Astrocyte (in vitro differentiated cells and primary cell): ENCODE data around the gene UBAC2. TPM values are rescaled to one million over a fixed set of nuclear protein-coding genes. Genes with fewer than 3 reads are reported as not detected.
A peak's percentile ranks its signal among the peaks of the same experiment; 100 is the strongest.

Source experiments
- DNase-seq: peaks from one replicate; pipeline ENCODE4 v3.0.0-alpha.2; 2010; ENCODE audit warnings: low read depth
- FAIRE-seq: peaks from 2 replicates; lab custom pipeline; 2011; peaks lifted over from hg19 to GRCh38; lab: Jason Lieb, UNC
- H2AFZ ChIP-seq: 2 replicates; pipeline ENCODE4 v1.6.0; 2012; ENCODE audit warnings: low read depth, low read length, inconsistent platforms
- H3K27ac ChIP-seq: 2 replicates; pipeline ENCODE4 v1.5.1; 2011; ENCODE audit warnings: low read depth, low read length, inconsistent platforms
- H3K27me3 ChIP-seq: 2 replicates; pipeline ENCODE4 v1.6.0; 2011; ENCODE audit warnings: low read length, inconsistent platforms; ENCODE audit not compliant: insufficient read depth
- H3K36me3 ChIP-seq: 2 replicates; pipeline ENCODE4 v1.5.1; 2011; ENCODE audit warnings: low read length, inconsistent platforms; ENCODE audit not compliant: insufficient read depth
- H3K4me1 ChIP-seq: 2 replicates; pipeline ENCODE4 v1.5.1; 2011; ENCODE audit warnings: low read length, inconsistent platforms; ENCODE audit not compliant: insufficient read depth
- H3K4me2 ChIP-seq: 2 replicates; pipeline ENCODE4 v1.6.0; 2012; ENCODE audit warnings: low read length, inconsistent platforms
- H3K4me3 ChIP-seq: 2 replicates; pipeline ENCODE4 v1.5.1; 2011; ENCODE audit warnings: low read depth, mild to moderate bottlenecking, low read length, inconsistent platforms; ENCODE audit not compliant: insufficient read depth
- H3K79me2 ChIP-seq: 2 replicates; pipeline ENCODE4 v1.6.0; 2012; ENCODE audit warnings: mild to moderate bottlenecking, low read length, inconsistent platforms; ENCODE audit not compliant: insufficient read depth
- H3K9ac ChIP-seq: 2 replicates; pipeline ENCODE4 v1.6.0; 2012; ENCODE audit warnings: mild to moderate bottlenecking, low read length, inconsistent platforms
- H3K9me3 ChIP-seq: 2 replicates; pipeline ENCODE4 v1.5.1; 2012; ENCODE audit warnings: low read depth, mild to moderate bottlenecking, low read length, inconsistent platforms; ENCODE audit not compliant: insufficient read depth
- H4K20me1 ChIP-seq: 2 replicates; pipeline ENCODE4 v1.6.0; 2012; ENCODE audit warnings: low read length, inconsistent platforms; ENCODE audit not compliant: insufficient read depth
- H3K27ac Mint-ChIP-seq: one replicate; pipeline ENCODE4 v1.8.0; 2021; ENCODE audit warnings: mild to moderate bottlenecking, mixed read lengths; ENCODE audit not compliant: unreplicated experiment
- H3K27me3 Mint-ChIP-seq: one replicate; pipeline ENCODE4 v1.8.0; 2021; ENCODE audit warnings: low read depth, mixed read lengths; ENCODE audit not compliant: unreplicated experiment
- H3K36me3 Mint-ChIP-seq: one replicate; pipeline ENCODE4 v1.8.0; 2021; ENCODE audit warnings: low read depth, mixed read lengths; ENCODE audit not compliant: unreplicated experiment
- H3K4me1 Mint-ChIP-seq: one replicate; pipeline ENCODE4 v1.8.0; 2021; ENCODE audit warnings: low read depth, mixed read lengths; ENCODE audit not compliant: unreplicated experiment
- H3K4me3 Mint-ChIP-seq: one replicate; pipeline ENCODE4 v1.8.0; 2021; ENCODE audit warnings: mild to moderate bottlenecking, moderate library complexity, mixed read lengths; ENCODE audit not compliant: unreplicated experiment
- H3K9me3 Mint-ChIP-seq: one replicate; pipeline ENCODE4 v1.8.0; 2021; ENCODE audit warnings: mild to moderate bottlenecking, mixed read lengths; ENCODE audit not compliant: unreplicated experiment
- CTCF ChIP-seq: IDR thresholded peaks from 2 replicates; pipeline ENCODE4 v1.5.1; 2011; ENCODE audit warnings: low read depth, mild to moderate bottlenecking, inconsistent platforms, low read length, moderate library complexity; ENCODE audit not compliant: insufficient read depth
- EZH2 ChIP-seq: IDR thresholded peaks from 2 replicates; pipeline ENCODE4 v1.6.1; 2012; ENCODE audit warnings: mild to moderate bottlenecking, low read length, inconsistent platforms; ENCODE audit not compliant: insufficient read depth
- total RNA-seq: library from RNA; stranded (reverse); gene quantifications from 2 replicates; pipeline ENCODE4 v1.2.1, GENCODE V29; 2021

The UBAC2 gene
- total RNA-seq, 1 donor from 2014 or later, result 61.0 TPM

GRCh38 chr13:99356012-99356261 lies 155.3 kb downstream of the UBAC2 start:
- H3K27me3 Mint-ChIP-seq, result no peaks in the 10 kb centered on the region
- peak overlapping the region; percentile 86 for H3K27ac Mint-ChIP-seq
- Histone ChIP-seq H3K27me3 (no peaks in the 10 kb centered on the region), H3K4me2 (peak overlapping the region; percentile 78), H3K9ac (peak overlapping the region; percentile 72), H3K36me3 (peaks cover 3% of the 10 kb centered on the region), H3K9me3 (no peaks in the 10 kb centered on the region), H3K4me3 (peak overlapping the region; percentile 25), H3K27ac (peak overlapping the region; percentile 79), H3K79me2 (no peaks in the 10 kb centered on the region), H4K20me1 (peaks cover 39% of the 10 kb centered on the region), H3K4me1 (peaks cover 34% of the 10 kb centered on the region), H2AFZ (no peak overlapping the region)
- TF ChIP-seq CTCF (no peak), EZH2 (no peak)
- no peak overlapping the region for H3K4me3 Mint-ChIP-seq
- H3K36me3 Mint-ChIP-seq, result peaks cover 25% of the 10 kb centered on the region
- H3K4me1 Mint-ChIP-seq, result peaks cover 41% of the 10 kb centered on the region
- no peak for DNase-seq
- H3K9me3 Mint-ChIP-seq, result peaks cover 3% of the 10 kb centered on the region
- FAIRE-seq, result no peak

- H3K27ac ChIP-seq, result peak overlapping the region; percentile 79
- no peaks in the 10 kb centered on the region for H3K79me2 ChIP-seq
- H3K4me3 ChIP-seq, result peak overlapping the region; percentile 25
Measured at GRCh38 chr13:99356262-99357091, 155.8 kb downstream of the UBAC2 start.

More at GRCh38 chr13:99356262-99357091, 155.8 kb downstream of the UBAC2 start:
- Mint-ChIP-seq H3K27ac (peak overlapping the region; percentile 86), H3K4me1 (peaks cover 41% of the 10 kb centered on the region), H3K4me3 (peak overlapping the region; percentile 37), H3K36me3 (peaks cover 29% of the 10 kb centered on the region), H3K9me3 (peaks cover 3% of the 10 kb centered on the region), H3K27me3 (no peaks in the 10 kb centered on the region)
- Histone ChIP-seq H3K9me3 (no peaks in the 10 kb centered on the region), H3K4me1 (peaks cover 34% of the 10 kb centered on the region), H3K4me2 (peak overlapping the region; percentile 78), H3K9ac (peak overlapping the region; percentile 72), H3K36me3 (peaks cover 3% of the 10 kb centered on the region), H4K20me1 (peaks cover 39% of the 10 kb centered on the region), H2AFZ (no peak overlapping the region), H3K27me3 (no peaks in the 10 kb centered on the region)
- FAIRE-seq, result no peak
- TF ChIP-seq CTCF (no peak), EZH2 (no peak)
- DNase-seq, result peak; percentile 91
